Measurements from ENCODE around the gene GMIP. TPM values are rescaled to one million over a fixed set of nuclear protein-coding genes. Genes with fewer than 3 reads are reported as not detected.
"Not testable (repeated sequence)": the region's sequence is repeated elsewhere in the genome, so short reads cannot be mapped to it uniquely, and the experiment has no call there.

GMIP gene
- polyA plus RNA-seq, 1 donor: 5.7 TPM

DNA sequence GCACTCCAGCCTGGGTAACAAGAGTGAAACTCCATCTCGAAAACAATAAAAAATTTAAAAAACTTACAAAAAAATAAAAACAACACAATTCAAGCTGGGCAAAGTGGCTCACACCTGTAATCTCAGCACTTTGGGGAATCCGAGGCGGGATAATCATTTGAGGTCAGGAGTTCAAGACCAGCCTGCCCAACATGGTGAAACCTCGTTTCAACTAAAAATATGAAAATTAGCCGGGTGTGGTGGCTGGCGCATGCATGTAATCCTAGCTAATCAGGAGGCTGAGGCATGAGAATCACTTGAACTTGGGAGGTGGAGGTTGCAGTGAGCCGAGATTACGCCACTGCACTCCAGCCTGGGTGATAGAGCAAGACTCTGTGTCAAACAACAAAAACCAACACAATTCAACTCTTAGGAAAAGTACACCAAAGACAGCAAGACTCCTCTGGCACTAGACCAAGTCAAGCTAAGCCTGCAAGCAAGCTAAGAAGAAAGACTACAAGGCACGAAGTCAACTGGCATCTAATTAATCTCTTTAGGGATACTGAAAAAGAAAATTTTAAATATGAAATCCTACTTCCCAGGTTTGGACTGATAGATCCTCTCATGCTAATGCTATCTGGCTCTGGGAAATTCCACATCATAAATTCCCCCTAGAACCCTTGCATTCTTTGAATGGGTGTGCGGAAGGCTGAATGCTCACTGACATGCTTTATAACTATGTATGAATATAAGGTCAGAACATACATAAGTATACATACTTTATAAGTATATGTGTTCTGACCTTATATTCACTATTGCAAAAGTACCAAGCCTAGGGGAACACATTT, 32.9 kb downstream of the GMIP start:
- no peak for DNase-seq

GRCh38 chr19:19606686-19607085, 36.8 kb downstream of the GMIP start:
- not testable (repeated sequence) for DNase-seq

GRCh38 chr19:19606021-19606420, 37.4 kb downstream of the GMIP start:
- DNase-seq: no peak

DNA sequence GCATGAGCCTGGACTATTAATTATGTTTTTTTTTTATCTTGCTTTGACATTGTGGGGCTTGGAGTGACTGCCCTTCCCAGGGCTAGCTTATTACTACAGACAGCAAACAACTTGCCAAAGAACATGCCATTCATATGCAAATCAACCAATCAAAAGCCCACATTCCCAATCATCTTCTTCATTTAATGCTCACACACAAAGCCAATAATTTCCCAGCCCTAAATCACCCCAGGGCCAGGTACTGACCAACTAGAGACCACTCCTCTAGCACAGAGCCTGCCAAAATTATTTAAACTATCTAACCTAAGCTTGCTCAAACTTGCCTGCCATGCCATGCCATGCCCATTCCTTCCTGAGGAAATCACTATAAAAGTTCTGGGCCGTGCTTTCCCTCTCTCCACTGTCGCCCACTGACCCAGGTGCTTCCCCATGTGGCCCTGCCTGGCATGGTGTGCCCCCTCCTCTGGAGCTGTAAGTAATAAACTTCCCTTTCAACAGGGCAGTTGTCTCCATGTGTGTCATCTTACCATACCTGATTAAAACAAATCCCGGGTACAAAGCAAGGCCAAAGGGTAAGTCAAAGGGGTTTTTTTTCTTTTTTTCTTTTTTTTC, 40.6 kb downstream of the GMIP start:
- no peak for DNase-seq

GRCh38 chr19:19602136-19602712, 41.2 kb downstream of the GMIP start:
- no peak for DNase-seq

GRCh38 chr19:19600793-19601330, 42.6 kb downstream of the GMIP start:
- DNase-seq: no peak

DNA sequence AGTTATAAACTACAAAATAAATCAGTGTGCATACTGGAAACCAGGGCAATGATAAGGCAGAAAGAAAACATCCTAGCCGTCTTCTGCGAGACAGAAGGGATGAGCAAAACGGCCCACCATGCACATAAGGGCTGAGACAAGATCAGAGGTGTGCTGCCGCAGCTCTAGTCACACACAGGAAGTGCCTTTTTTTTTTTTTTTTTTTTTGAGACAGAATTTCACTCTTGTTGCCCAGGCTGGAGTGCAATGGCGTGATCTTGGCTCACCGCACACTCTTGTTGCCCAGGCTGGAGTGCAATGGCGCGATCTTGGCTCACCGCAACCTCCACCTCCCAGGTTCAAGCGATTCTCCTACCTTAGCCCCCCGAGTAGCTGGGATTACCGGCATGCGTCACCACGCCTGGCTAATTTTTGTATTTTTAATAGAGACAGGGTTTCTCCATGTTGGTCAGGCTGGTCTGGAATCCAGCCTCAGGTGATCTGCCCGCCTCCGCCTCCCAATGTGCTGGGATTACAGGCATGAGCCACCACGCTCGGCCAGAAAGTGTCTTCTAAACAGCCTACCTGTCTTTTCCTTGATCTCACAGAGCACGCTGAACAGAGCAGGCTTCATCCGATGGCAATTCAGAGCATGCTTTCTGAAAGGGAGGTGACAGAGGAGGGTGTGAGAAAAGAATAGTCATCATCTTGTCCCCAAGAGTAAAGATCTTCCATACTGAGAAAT, 44.6 kb downstream of the GMIP start:
- DNase-seq: not testable (repeated sequence)

DNA sequence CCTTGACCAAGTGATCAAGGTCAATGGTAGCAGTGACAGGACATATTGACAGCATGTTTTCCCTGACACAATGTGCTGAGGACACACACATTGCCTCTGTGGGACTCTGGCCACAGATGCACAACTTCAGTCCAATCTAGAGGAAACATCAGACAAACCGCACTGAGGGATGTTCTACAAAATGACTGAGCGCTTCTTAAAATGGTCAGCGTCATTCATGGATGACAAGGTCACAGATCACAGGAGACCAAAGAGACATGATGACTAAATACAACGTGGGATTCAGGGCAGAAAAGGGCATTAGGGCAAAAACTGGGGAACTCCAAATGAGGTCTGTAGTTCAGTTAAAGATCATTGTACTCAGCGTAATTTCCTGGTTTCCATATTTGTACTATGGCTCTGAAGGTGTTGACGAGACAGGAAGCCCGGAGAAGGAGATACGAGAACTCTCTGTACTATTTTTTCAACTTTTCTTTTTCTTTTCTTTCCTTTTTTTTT, 45.6 kb downstream of the GMIP start:
- no peak for DNase-seq

DNA sequence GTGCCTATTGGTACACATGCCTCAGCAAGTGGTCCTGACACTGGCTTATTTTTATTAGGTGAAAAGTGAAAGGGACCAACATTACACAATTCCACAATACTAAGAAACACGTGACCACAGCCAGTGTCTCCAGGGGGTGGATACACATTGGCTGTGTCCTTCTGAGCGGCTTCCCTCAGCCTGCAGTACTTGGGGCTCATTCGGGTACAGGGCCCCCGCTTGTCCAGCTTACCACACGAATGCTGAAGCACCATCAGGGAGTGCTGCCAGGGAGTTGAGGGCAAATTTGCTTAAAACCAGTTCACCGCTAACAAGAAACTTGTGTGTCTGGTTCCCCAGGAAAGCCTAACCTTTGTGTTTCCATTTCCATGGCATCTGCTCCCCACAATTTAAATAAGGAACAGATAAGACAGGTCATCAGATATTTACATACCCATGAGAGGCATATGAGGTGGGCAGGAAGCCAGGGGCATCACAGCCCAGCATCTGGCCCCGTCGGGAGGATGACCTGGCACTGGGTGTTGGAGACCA, 48.2 kb downstream of the GMIP start:
- no peak for DNase-seq

- no peak for DNase-seq
These were observed 49.1 kb downstream of the GMIP start for GRCh38 chr19:19594381-19594780.

- DNase-seq: no peak
These were observed 50.8 kb downstream of the GMIP start for GRCh38 chr19:19592690-19593089.

- peak; percentile 7 for DNase-seq
These were observed 52.2 kb downstream of the GMIP start for GRCh38 chr19:19591133-19591825.

DNA sequence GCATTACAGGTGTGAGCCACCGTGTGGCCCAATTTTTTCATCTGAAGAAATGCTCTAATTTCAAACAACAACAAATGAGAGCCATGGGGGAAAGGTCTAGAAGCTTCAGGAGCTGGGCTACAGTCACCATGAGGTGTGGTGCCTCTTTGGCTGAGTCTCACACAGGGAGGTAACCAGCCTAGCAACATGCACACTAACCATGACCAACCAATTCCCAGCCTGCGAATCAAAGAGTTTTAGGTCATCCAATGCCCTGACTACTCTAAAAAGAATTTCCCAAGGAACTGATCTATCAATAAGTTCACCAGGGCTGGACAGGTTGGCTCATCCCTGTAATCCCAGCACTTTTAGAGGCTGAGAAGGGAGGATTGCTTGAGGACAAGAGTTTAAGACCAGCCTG, 54.9 kb downstream of the GMIP start:
- no peak for DNase-seq

- no peak for DNase-seq
These were observed 55.7 kb downstream of the GMIP start for GRCh38 chr19:19587771-19588170.

- no peak for DNase-seq
These were observed 59.1 kb downstream of the GMIP start for GRCh38 chr19:19584356-19584755.

- DNase-seq: no peak
These were observed 61.0 kb downstream of the GMIP start for GRCh38 chr19:19582471-19582870.

DNA sequence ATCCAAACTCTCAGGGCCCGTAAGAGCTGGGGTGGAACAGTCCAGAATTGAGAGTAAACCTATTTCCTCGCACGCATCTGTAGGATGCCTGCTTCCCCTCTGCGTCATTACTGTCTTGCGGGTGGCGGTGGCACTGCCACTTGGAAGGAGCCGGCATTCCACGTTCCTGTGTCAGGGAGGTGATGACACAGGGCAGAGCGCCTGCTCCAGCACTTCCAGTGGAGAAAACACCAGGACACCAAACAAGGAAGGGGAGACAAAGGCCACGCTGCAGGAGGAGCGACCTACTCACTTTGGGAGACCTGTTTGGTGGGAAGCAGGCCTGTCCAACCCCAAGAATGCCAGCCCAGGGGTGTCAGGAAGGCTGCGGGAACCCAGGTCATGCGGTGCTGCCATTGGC, 62.1 kb downstream of the GMIP start:
- DNase-seq: no peak

DNA sequence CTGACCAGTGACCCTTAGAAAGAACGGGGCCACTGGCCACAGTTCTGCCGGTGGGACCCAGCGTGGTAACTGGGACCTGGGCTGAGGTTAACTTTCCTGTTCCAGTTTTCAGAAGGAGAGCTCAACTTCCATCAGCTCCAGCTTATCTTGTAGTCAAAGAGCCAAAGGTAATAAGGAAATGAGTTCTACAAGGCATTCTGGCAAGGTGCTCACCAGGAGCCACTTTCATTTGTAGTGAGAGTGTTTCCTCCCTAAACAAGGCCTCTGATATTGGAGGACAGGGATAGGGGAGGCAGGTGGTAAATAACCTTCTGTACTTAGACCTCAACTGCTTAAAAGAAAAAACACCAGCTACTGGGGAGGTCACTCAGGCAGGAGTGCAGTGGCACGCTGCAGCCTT, 63.0 kb downstream of the GMIP start:
- DNase-seq: no peak

GRCh38 chr19:19579533-19580361, 63.7 kb downstream of the GMIP start:
- DNase-seq: no peak

All from left kidney (tissue), 2 donors.